ENCODE data around the gene LINGO3.

LINGO3 gene

GRCh38 chr19:2308114-2308556 is at the start of gene LINGO3:
LINGO3 (minus strand) TSS chr19:2308154; CDS start chr19:2291776, 16,378 bp downstream.
- DNase-seq (ENCODE audit: low read depth) = no peak
- no peak within 1 kb of the TSS for H3K4me3 ChIP-seq (ENCODE audit: low read depth, low read length)
- TF ChIP-seq CTCF (IDR thresholded peaks at IDR 0.05; ENCODE audit: low read depth, low read length, missing control alignments) = no peak

GRCh38 chr19:2356036-2356646 is 48.2 kb upstream of the LINGO3 start:
- TF ChIP-seq CTCF (IDR thresholded peaks at IDR 0.05; ENCODE audit: low read depth, low read length, missing control alignments) = no peak
- DNase-seq (ENCODE audit: low read depth) = no peak
- H3K4me3 ChIP-seq (ENCODE audit: low read depth, low read length) = no peak overlapping the region

GRCh38 chr19:2355168-2356035 is 47.4 kb upstream of the LINGO3 start:
- no peak for TF ChIP-seq CTCF (IDR thresholded peaks at IDR 0.05; ENCODE audit: low read depth, low read length, missing control alignments)
- DNase-seq (ENCODE audit: low read depth) = no peak
- H3K4me3 ChIP-seq (ENCODE audit: low read depth, low read length) = no peak overlapping the region

- H3K4me3 ChIP-seq (ENCODE audit: low read depth, low read length) = no peak overlapping the region
- no peak for DNase-seq (ENCODE audit: low read depth)
- TF ChIP-seq CTCF (IDR thresholded peaks at IDR 0.05; ENCODE audit: low read depth, low read length, missing control alignments) = no peak
These were observed 46.7 kb upstream of the LINGO3 start for GRCh38 chr19:2354670-2355069.

GRCh38 chr19:2353887-2354592 is 46.1 kb upstream of the LINGO3 start:
- TF ChIP-seq CTCF (IDR thresholded peaks at IDR 0.05; ENCODE audit: low read depth, low read length, missing control alignments) = no peak
- H3K4me3 ChIP-seq (ENCODE audit: low read depth, low read length) = no peak overlapping the region
- no peak for DNase-seq (ENCODE audit: low read depth)

GRCh38 chr19:2353159-2353886 is 45.4 kb upstream of the LINGO3 start:
- no peak overlapping the region for H3K4me3 ChIP-seq (ENCODE audit: low read depth, low read length)
- DNase-seq (ENCODE audit: low read depth) = no peak
- TF ChIP-seq CTCF (IDR thresholded peaks at IDR 0.05; ENCODE audit: low read depth, low read length, missing control alignments) = no peak

All from GM12864 (cell line).